ENCODE measurements around the gene NR6A1. TPM values are rescaled to one million over a fixed set of nuclear protein-coding genes. Genes with fewer than 3 reads are reported as not detected.

The NR6A1 gene
- total and polyA plus RNA-seq, 2 of the 13 experiments (the other 11 are each of a cell fraction or from before 2014, with no cell fraction given): 28.1 to 31.5 TPM

GRCh38 chr9:124584631-124585030 is 186.5 kb downstream of the NR6A1 start:
- no peak for FAIRE-seq
- CTCF ChIA-PET (ENCODE audit: low intra/inter-chr PET ratio, low total read pairs): no interaction called here

More at GRCh38 chr9:124584631-124585030, 186.5 kb downstream of the NR6A1 start:
- no peak for ATAC-seq
- Histone ChIP-seq H3K79me2 (ENCODE audit: insufficient read depth, low read length) (peaks cover 30% of the 10 kb centered on the region), H2AFZ (ENCODE audit: low read length) (no peak overlapping the region), H3K27me3 (ENCODE audit: control insufficient read depth in 1 of 2, insufficient read depth in 2 of 2, low read length in 2 of 2) (no peaks in the 10 kb centered on the region; a peak in 1 of 5 replicates), H3K4me1 (ENCODE audit: insufficient read depth, low read length) (peaks cover 20% of the 10 kb centered on the region), H3K9me3 (ENCODE audit: low read length) (no peaks in the 10 kb centered on the region), H3K4me2 (ENCODE audit: low read depth, low read length) (no peak overlapping the region), H3K9ac (ENCODE audit: insufficient read depth, low read depth, low read length) (no peak overlapping the region), H4K20me1 (ENCODE audit: insufficient read depth, low read length) (no peaks in the 10 kb centered on the region), H3K27ac (ENCODE audit: extremely low read length, insufficient read depth, low read length) (no peak overlapping the region), H3K4me3 (replicated peaks in 1 of 3; ENCODE audit: insufficient read depth in 1 of 3, low read depth in 2 of 3, low read length in 3 of 3) (no peak overlapping the region), H3K36me3 (replicated peaks in 1 of 2; ENCODE audit: control insufficient read depth in 1 of 2, insufficient read depth in 2 of 2, low read length in 2 of 2) (no peaks in the 10 kb centered on the region; a peak in 1 of 5 replicates)
- 95% methylated on average over 5 of the region's 5 CpGs for WGBS (ENCODE audit: low lambda C conversion rate)
- DNase-seq (ENCODE audit: low spot score): no peak
- TF ChIP-seq ZNF207 (IDR thresholded peaks at IDR 0.05; ENCODE audit: borderline replicate concordance): no peak
- TF ChIP-seq U2AF1 (optimal IDR thresholded peaks at IDR 0.05; ENCODE audit: low read depth, low read length): no peak
- no peak for TF ChIP-seq ZNF530 (CRISPR knock-in tag; IDR thresholded peaks at IDR 0.05; ENCODE audit: low read depth)
- TF ChIP-seq ZNF616 (CRISPR knock-in tag; IDR thresholded peaks at IDR 0.05; ENCODE audit: low read depth): no peak
- no peak for TF ChIP-seq ZSCAN30 (CRISPR knock-in tag; IDR thresholded peaks at IDR 0.05)
- TF ChIP-seq ZNF558 (CRISPR knock-in tag; IDR thresholded peaks at IDR 0.05; ENCODE audit: borderline replicate concordance): no peak
- no peak for TF ChIP-seq MYNN (CRISPR knock-in tag; IDR thresholded peaks at IDR 0.05; ENCODE audit: low read depth)
- TF ChIP-seq TERF1 (CRISPR knock-in tag; IDR thresholded peaks at IDR 0.05): no peak
- no peak for TF ChIP-seq ZSCAN22 (CRISPR knock-in tag; IDR thresholded peaks at IDR 0.05)
- no peak for TF ChIP-seq ZNF484 (CRISPR knock-in tag; IDR thresholded peaks at IDR 0.05; ENCODE audit: borderline replicate concordance, low read depth)
- no peak for TF ChIP-seq ZNF281 (CRISPR knock-in tag; IDR thresholded peaks at IDR 0.05; ENCODE audit: borderline replicate concordance)
- TF ChIP-seq XRCC5 (optimal IDR thresholded peaks at IDR 0.05; ENCODE audit: low read length): no peak
- no peak for TF ChIP-seq ZFAT (CRISPR knock-in tag; conservative IDR thresholded peaks at IDR 0.05)
- in situ Hi-C loops (cut with HindIII; ENCODE audit: extremely low pct_ligation_motif_present, low pct_unique_long_range_greater_than_20kb): no loop called here
- intact Hi-C loops (cut with micrococcal nuclease; ENCODE audit: unreplicated experiment): no loop called here
- BruUV-seq (replicated peaks): no TSS peak
- POLR2A ChIA-PET: interaction anchor here (1.8 to 2.4 kb wide), 2 partner anchors 11 to 17 kb away, joined by 4 to 5 read pairs; no protein-coding TSS in a partner anchor
